Epithelial cell of esophagus (primary cell): ENCODE data around the gene UTP20.

ENCODE experiments used
- DNase-seq: peaks from one replicate; pipeline ENCODE4 v3.0.0; 2010; ENCODE audit warnings: low read depth
- H3K4me3 ChIP-seq: 2 replicates; pipeline ENCODE4 v1.5.1; 2011; ENCODE audit warnings: mild to moderate bottlenecking, low read length, control low read depth
- CTCF ChIP-seq: IDR thresholded peaks from 2 replicates; pipeline ENCODE4 v1.5.1; 2011; ENCODE audit warnings: low read depth, mild to moderate bottlenecking, low read length, control low read depth, inconsistent platforms; ENCODE audit not compliant: insufficient read depth; ENCODE audit errors: missing control alignments

The UTP20 gene

DNA sequence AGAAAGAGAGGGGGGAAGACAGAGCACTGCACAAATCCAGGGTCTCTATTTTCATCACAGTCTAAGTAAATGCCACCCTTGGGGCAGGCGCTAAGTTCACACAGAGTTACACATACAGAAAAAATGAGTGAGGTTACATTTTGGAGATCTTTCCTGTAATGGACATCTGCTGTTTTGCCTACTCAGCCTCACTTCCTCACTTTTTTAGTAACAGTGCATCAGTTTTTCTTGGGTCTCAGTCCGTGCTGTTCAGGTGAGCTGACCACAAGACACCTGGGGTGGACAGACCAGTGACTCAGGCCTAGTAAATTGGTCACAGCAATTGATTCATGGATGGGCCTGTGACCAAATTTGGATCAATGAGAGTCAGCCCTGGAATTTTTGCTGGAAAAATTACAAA is 36.3 kb upstream of the UTP20 start:
- H3K4me3 ChIP-seq: no peak overlapping the region
- DNase-seq: no peak
- no peak for TF ChIP-seq CTCF

GRCh38 chr12:101256266-101256665 is 23.6 kb upstream of the UTP20 start:
- TF ChIP-seq CTCF: no peak
- no peak overlapping the region for H3K4me3 ChIP-seq
- DNase-seq: peak; percentile 26

DNA sequence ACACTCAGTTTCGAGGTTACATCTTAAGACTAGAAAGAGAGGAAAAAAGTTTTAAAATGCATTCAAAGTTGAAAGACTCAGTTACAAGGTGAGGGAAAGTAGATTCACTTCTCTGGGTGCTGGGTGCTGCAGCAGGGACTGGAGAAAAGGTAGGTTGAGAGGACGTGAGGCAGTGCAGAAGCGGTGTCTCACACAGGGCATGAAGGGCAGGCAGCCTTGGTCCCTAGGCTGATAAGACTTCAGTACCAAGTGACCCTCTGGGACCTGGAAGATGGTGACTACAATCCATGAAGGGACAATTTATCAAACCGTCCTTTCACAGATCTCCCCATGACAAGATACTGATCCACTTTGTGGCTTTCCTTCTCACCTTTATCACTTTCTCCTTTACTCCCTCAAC is 22.5 kb upstream of the UTP20 start:
- no peak overlapping the region for H3K4me3 ChIP-seq
- TF ChIP-seq CTCF: no peak

GRCh38 chr12:101267111-101267510 is 12.8 kb upstream of the UTP20 start:
- no peak for TF ChIP-seq CTCF
- no peak overlapping the region for H3K4me3 ChIP-seq
- DNase-seq: no peak

More for the DNA sequence above, 22.5 kb upstream of the UTP20 start:
- no peak for DNase-seq

DNA sequence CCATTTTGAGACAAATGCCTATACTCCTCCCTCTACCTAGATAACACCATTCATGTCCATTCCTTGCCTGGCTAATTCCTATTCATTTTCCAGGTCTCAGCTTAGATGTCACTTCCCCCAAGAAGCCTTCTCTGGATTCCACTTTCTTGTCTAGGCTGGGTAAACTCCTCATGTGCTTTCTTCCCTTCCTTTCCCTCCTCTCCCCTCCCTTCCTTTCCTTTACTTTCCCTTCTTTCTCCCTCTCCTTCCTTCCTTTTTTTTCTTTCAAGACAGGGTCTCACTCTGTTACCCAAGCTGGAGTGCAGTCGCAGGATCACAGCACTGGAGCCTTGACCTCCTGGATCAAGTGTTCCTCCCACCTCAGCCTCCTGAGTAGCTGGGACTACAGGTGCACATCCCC is 3.5 kb upstream of the UTP20 start:
- no peak for DNase-seq
- TF ChIP-seq CTCF: no peak
- H3K4me3 ChIP-seq: no peak overlapping the region

DNA sequence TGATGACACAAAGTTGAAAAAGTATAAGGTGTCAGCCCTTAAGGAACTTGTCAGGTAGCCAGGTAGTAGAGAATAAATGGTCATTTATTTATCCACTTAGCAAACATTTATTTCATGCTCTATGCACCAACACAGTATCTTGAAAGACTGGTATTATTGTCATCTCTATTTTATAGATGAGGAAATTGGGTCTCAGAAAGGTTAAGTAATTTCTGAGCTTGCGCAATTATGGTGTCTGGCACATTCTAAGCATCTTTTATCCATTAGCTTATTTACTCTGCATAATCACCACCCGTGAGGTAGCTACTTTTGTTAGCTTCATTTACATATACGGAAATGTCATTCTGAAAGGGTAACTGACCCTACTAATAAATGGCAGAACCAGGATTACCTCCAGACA is 2.5 kb upstream of the UTP20 start:
- DNase-seq: peak; percentile 57
- TF ChIP-seq CTCF: no peak
- no peak overlapping the region for H3K4me3 ChIP-seq

- TF ChIP-seq CTCF: no peak
- DNase-seq: no peak
- H3K4me3 ChIP-seq: no peak overlapping the region
These were observed 7.5 kb downstream of the UTP20 start for GRCh38 chr12:101287357-101287756.
